Renal cortex interstitium (tissue), 11 donors: ENCODE data around the gene KMT2E. TPM values are rescaled to one million over a fixed set of nuclear protein-coding genes. Genes with fewer than 3 reads are reported as not detected.
"Not testable (repeated sequence)": the region's sequence is repeated elsewhere in the genome, so short reads cannot be mapped to it uniquely, and the experiment has no call there.

Experiments used
- DNase-seq, 11 donors: peaks; one replicate each; pipeline ENCODE4 v3.0.0-alpha.2; 2013; ENCODE audit warnings: low read depth in 9 of 11, low spot score in 4 of 11; ENCODE audit errors: extremely low read depth in 1 of 11
- polyA plus RNA-seq, 3 donors: library from polyadenylated mRNA; unstranded; fragments of 120-200 nt; gene quantifications; one replicate each; pipeline ENCODE4 v1.2.1, GENCODE V29; 2013; ENCODE audit not compliant: insufficient read length in 3 of 3

KMT2E gene
- polyA plus RNA-seq, 3 donors, result 68.2 to 79.1 (median 74.6) TPM

- DNase-seq, result no peak
Measured at GRCh38 chr7:105001652-105002184, 12.3 kb upstream of the KMT2E start.

GRCh38 chr7:105003275-105003674 lies 10.7 kb upstream of the KMT2E start:
- DNase-seq, result no peak

DNA sequence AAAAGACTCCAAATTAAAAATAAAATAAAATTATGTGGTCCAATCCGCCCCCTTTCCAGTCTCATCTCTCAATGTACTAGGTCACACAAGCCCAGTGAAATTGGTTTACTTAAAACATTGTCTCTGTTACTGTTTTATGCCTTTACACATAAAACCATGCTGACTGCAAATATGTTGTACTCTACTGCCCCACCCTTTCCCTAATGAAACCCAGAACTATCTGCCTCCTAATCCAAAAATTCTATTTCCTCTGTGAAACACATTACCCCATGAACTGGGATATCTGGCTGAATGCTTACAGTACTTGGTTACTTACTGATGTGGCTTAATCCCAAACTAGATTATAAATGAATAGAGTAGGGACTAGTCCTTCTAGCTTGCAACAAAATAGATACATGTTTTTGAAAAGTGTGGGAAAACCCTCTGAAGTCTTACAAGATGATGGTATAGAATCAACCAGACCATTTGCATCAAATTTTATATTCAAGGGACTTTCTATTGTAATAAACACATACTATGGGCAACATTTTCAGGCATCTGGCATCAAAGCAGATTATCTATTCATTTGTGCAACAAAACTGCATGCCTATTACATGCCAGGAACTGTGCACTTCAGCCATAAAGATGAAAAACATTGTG lies 10.0 kb upstream of the KMT2E start:
- DNase-seq, result no peak

GRCh38 chr7:105005006-105005405 lies 9.0 kb upstream of the KMT2E start:
- not testable (repeated sequence) for DNase-seq

DNA sequence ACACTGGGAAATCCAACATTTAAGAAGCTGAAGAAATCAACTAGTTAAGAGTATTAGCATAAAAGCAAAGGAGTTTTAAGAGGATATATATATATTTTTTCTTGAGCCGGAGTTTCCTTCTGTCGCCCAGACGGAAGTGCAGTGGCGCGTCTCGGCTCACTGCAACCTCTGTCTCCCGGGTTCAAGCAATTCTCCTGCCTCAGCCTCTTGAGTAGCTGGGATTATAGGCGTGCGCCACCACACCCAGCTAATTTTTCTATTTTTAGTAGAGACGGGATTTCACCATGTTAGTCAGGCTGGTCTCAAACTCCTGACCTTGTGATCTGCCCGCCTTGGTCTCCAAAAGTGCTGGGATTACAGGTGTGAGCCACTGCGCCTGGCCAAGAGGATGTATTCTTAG lies 8.5 kb upstream of the KMT2E start:
- not testable (repeated sequence) for DNase-seq

- no peak for DNase-seq
Measured at GRCh38 chr7:105006367-105007136, 7.5 kb upstream of the KMT2E start.

- DNase-seq, result no peak
Measured at GRCh38 chr7:105007298-105007697, 6.7 kb upstream of the KMT2E start.

- no peak for DNase-seq
Measured at GRCh38 chr7:105009667-105010503, 4.1 kb upstream of the KMT2E start.

DNA sequence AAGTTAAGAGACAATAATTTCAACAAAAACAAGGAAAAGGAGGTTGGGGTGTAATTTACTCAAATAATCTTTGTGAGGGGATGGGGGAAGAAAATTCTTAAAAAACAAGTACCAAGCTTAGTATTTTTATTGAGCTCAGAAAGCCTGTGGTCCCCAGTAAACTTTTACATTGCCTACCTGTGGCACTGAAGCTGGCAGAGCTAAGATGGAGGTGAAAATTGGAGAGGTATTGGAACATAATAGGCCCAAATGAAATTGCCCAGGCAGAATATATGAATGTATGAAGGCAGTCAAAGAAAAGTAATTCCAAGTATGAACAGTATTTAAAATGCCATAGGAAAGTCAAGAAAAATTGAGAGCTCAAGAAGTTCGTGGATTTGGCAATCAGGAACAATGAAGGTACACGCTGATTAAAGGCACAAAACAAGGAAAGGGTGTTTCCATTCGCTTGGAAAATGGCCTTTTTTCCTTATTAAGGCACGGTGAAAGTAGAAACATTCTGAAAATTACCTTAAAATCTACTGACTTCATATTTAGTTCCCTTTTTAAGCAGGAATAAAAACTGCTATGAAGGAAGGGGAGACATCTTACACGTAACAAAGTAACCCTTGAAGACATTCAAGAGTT lies 3.4 kb upstream of the KMT2E start:
- no peak for DNase-seq

DNA sequence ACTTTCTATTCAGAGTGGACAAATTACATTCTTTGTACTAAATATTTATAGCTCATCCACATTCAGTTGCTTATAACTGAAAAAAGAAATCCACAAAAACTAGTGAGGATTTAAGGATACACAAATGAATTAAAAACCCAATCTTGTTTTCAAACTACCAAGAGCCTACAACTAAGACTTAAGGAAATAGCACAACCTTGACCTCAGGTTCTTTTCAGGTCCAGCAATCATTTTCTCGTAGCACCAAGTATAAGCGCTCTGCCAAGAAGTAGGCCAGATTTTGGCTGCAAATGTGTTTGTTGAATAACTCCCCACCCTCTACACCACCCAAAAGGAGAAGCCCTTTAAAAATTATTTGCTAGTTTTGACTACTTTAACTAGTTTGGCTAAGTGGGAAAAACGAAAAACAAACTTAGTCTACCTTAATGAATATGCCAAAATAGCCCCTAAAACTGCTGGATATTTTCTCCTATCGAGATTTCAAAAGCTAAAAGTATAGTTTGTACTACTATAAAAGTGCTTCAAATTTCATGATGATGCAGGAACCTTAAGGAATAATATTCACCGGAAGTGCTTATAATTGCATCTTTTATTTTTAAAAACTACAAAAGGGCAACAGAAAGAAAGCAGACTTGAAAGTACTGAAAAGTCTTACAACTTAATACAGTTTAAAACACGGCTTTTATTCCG lies 2.7 kb upstream of the KMT2E start:
- DNase-seq, result no peak

- DNase-seq, result peak in 1 of 11 donors; percentile 47
Measured at GRCh38 chr7:105011831-105012502, 2.0 kb upstream of the KMT2E start.

- DNase-seq, result peak; percentile 95 to 98 (median 97)
Measured at GRCh38 chr7:105012503-105013220, 1.3 kb upstream of the KMT2E start.

DNA sequence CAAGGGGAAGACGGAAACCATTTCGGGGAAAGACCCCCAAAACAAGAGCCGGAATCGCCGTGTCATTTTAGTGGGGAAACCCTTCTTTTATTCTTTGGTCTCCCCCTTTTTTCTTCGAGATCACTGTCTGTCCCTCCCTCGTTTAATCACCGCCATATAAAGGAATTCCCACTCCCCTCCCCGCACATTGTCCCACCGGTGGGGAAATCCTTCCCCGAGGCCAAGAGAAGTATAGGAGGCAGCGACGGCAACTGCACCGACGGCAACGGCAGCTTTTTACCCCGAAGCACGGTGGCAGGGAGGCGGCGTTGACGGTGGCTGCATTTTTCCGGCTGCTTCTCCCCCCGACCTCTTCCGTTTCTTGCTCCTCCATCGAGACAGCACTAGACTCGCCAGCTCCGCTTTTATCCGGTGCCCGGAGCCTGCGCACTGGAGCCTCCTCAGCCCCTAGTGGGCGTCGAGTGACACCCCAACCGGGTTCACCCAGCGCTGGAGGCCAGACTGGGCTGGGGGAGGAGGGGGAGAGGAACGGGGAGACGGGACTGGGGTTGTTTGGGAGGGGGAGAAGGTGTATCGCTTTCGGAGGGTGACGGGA lies 687 bp upstream of the KMT2E start:
- DNase-seq, result peak in 9 of 11 donors; percentile 80 to 93 (median 91)

GRCh38 chr7:105014693-105015389 lies 836 bp downstream of the KMT2E start:
- peak in 6 of 11 donors; percentile 42 to 67 (median 53) for DNase-seq

GRCh38 chr7:105015390-105015965 lies 1.5 kb downstream of the KMT2E start:
- peak in 2 of 11 donors; percentile 50 to 66 for DNase-seq
